Stomach (tissue), 9 donors: Measurements from ENCODE around the gene ARV1. TPM values are rescaled to one million over a fixed set of nuclear protein-coding genes. Genes with fewer than 3 reads are reported as not detected.

ENCODE experiments used
- DNase-seq, 2 donors: peaks; one replicate each; pipeline versions ENCODE4 v3.0.0 to v3.0.0-alpha.2; 2013 to 2019
- H3K27ac ChIP-seq, 5 donors: fragments of 200-600 bp in 4 of 5; sonication (generic) in 4 of 5; one replicate each; pipeline ENCODE4 v1.5.1; 2013 to 2019; ENCODE audit warnings: mild to moderate bottlenecking in 1 of 5, moderate library complexity in 1 of 5
- H3K27me3 ChIP-seq, 3 donors: fragments of 200-600 bp; sonication (generic); one replicate each; pipeline ENCODE4 v1.5.1; 2017 to 2019; ENCODE audit warnings: mixed run types in 1 of 3
- H3K36me3 ChIP-seq, 4 donors: fragments of 200-600 bp; sonication (generic); 1 replicate in 3 of 4; 2 replicates in 1 of 4; pipeline ENCODE4 v1.5.1; 2016 to 2019
- H3K4me1 ChIP-seq, 4 donors: fragments of 200-600 bp; sonication (generic); one replicate each; pipeline ENCODE4 v1.5.1; 2016 to 2019
- H3K4me3 ChIP-seq, 4 donors: fragments of 200-600 bp; sonication (generic) in 3 of 4; one replicate each; pipeline ENCODE4 v1.5.1; 2016 to 2019; ENCODE audit warnings: mild to moderate bottlenecking in 1 of 4
- H3K9me3 ChIP-seq, 4 donors: fragments of 200-600 bp; sonication (generic); one replicate each; pipeline ENCODE4 v1.5.1; 2016 to 2019
- CTCF ChIP-seq, 7 experiments: fragments of 450-650 bp in 4 of 7; fragments of 200-600 bp in 3 of 7; sonication (generic) in 3 of 7; IDR thresholded peaks; one replicate each; pipeline ENCODE4 v1.5.1; 2016 to 2019; ENCODE audit warnings: antibody characterized with exemption in 7 of 7, control low read depth in 2 of 7, mild to moderate bottlenecking in 1 of 7
- EP300 ChIP-seq: sonication (generic); formaldehyde crosslinking; IDR thresholded peaks from one replicate; pipeline ENCODE4 v1.6.1; 2017; ENCODE audit warnings: antibody characterized with exemption
- POLR2A ChIP-seq, 4 donors: fragments of 450-650 bp; IDR thresholded peaks; one replicate each; pipeline ENCODE4 v1.6.1; 2016; ENCODE audit warnings: antibody characterized with exemption in 4 of 4, control low read depth in 2 of 4, mild to moderate bottlenecking in 1 of 4, moderate library complexity in 1 of 4
- POLR2AphosphoS5 ChIP-seq, 3 donors: sonication (generic); formaldehyde crosslinking; IDR thresholded peaks; one replicate each; pipeline ENCODE4 v1.6.1; 2016; ENCODE audit warnings: antibody characterized with exemption in 3 of 3
- WGBS, 5 donors: extraction: QIAGEN DNeasy Blood & Tissue Kit in 3 of 5; methylation state at CpG; one replicate each; pipeline versions ENCODE4 v1.1.5 to v1.1.7; 2013 to 2018; 5-methylcytosine and 5-hydroxymethylcytosine counted together
- intact Hi-C: fragments of 100-400 bp; cut with DNase I; formaldehyde crosslinking; loops from one replicate; pipeline ENCODE4 v1.15.1; 2023; ENCODE audit warnings: low total_unique reads
- polyA plus RNA-seq, 3 donors: library from polyadenylated mRNA; stranded (reverse); fragments of 200-250 nt; gene quantifications; one replicate each; pipeline ENCODE4 v1.2.3, GENCODE V29; 2013
- total RNA-seq, 5 donors: library from RNA; depleted of rRNA; stranded (reverse); fragments of >200 nt; gene quantifications; one replicate each; pipeline versions ENCODE4 v1.1.0 to v1.2.3, GENCODE V29; 2014 to 2016
- donor health status: healthy with polysubstance abuse.
- donor health status: Bipolar disorder and iron deficiency.
- donor health status: healthy.

Gene ARV1
- total and polyA plus RNA-seq, 8 donors = 11.0 to 38.8 (median 18.8) TPM

- no peak for TF ChIP-seq CTCF (IDR thresholded peaks at IDR 0.05)
- no peak for TF ChIP-seq POLR2AphosphoS5 (IDR thresholded peaks at IDR 0.05)
- no peak for TF ChIP-seq POLR2A (IDR thresholded peaks at IDR 0.05)
- TF ChIP-seq EP300 = no peak
- H3K27me3 ChIP-seq = no peaks in the 10 kb centered on the region
- peak overlapping the region; percentile 15 to 67 (median 43) for H3K27ac ChIP-seq
- H3K36me3 ChIP-seq = peaks cover 0 to 14% (median 9%) of the 10 kb centered on the region in 4 donors
- DNase-seq = peak in 1 of 2 donors; percentile 48
- no peak overlapping the region for H3K4me3 ChIP-seq
- no peaks in the 10 kb centered on the region for H3K9me3 ChIP-seq
- intact Hi-C loops = no loop called here
- WGBS, 5 donors = 29 to 33% (median 32%) methylated on average over 1 of the region's 1 CpG
- peaks cover 18 to 71% (median 44%) of the 10 kb centered on the region in 4 donors for H3K4me1 ChIP-seq
Observed at GRCh38 chr1:230972855-230973271, 6.0 kb upstream of the ARV1 start.

GRCh38 chr1:230975636-230976035 is 3.3 kb upstream of the ARV1 start:
- H3K27me3 ChIP-seq = no peaks in the 10 kb centered on the region
- 67 to 91% (median 85%) methylated on average over 3 of the region's 3 CpGs for WGBS, 5 donors
- intact Hi-C loops = no loop called here

GRCh38 chr1:230976360-230976759 is 2.5 kb upstream of the ARV1 start:
- intact Hi-C loops = no loop called here
- Histone ChIP-seq H3K4me3 (no peak overlapping the region), H3K9me3 (no peaks in the 10 kb centered on the region), H3K36me3 (peaks cover 0 to 15% (median 10%) of the 10 kb centered on the region in 4 donors), H3K4me1 (peaks cover 17 to 60% (median 43%) of the 10 kb centered on the region in 4 donors), H3K27ac (peak overlapping the region in 2 of 5 donors; percentile 79 to 92), H3K27me3 (no peaks in the 10 kb centered on the region)
- no peak for DNase-seq
- TF ChIP-seq CTCF (IDR thresholded peaks at IDR 0.05) (no peak), POLR2A (IDR thresholded peaks at IDR 0.05) (no peak), POLR2AphosphoS5 (IDR thresholded peaks at IDR 0.05) (no peak), EP300 (no peak)
- WGBS, 5 donors = 80 to 90% (median 87%) methylated on average over 4 of the region's 4 CpGs

More at GRCh38 chr1:230975636-230976035, 3.3 kb upstream of the ARV1 start:
- H3K36me3 ChIP-seq = peaks cover 0 to 10% (median 9%) of the 10 kb centered on the region in 4 donors
- TF ChIP-seq CTCF (IDR thresholded peaks at IDR 0.05) (no peak), EP300 (no peak), POLR2A (IDR thresholded peaks at IDR 0.05) (no peak), POLR2AphosphoS5 (IDR thresholded peaks at IDR 0.05) (no peak)
- no peak overlapping the region for H3K4me3 ChIP-seq
- H3K4me1 ChIP-seq = peaks cover 17 to 64% (median 43%) of the 10 kb centered on the region in 4 donors
- no peak for DNase-seq
- no peak overlapping the region for H3K27ac ChIP-seq
- no peaks in the 10 kb centered on the region for H3K9me3 ChIP-seq

GRCh38 chr1:230976825-230977747 is 1.8 kb upstream of the ARV1 start:
- Histone ChIP-seq H3K36me3 (peaks cover 0 to 23% (median 12%) of the 10 kb centered on the region in 4 donors), H3K4me3 (peak overlapping the region; percentile 86 to 97 (median 90)), H3K4me1 (peaks cover 17 to 57% (median 41%) of the 10 kb centered on the region in 4 donors), H3K27ac (peak overlapping the region; percentile 78 to 92 (median 85)), H3K27me3 (no peaks in the 10 kb centered on the region), H3K9me3 (no peaks in the 10 kb centered on the region)
- intact Hi-C loops = no loop called here
- TF ChIP-seq POLR2A (IDR thresholded peaks at IDR 0.05) (no peak), EP300 (no peak), POLR2AphosphoS5 (IDR thresholded peaks at IDR 0.05) (no peak), CTCF (IDR thresholded peaks at IDR 0.05) (no peak)
- peak in 1 of 2 donors; percentile 50 for DNase-seq
- WGBS, 5 donors = 31 to 42% (median 41%) methylated on average over 14 of the region's 14 CpGs
